GM06990 (cell line): ENCODE measurements around the gene BRCA2.

Experiments used
- DNase-seq: peaks from one replicate; pipeline ENCODE4 v3.0.0-alpha.2; 2011; ENCODE audit not compliant: insufficient read length; ENCODE audit errors: extremely low read depth
- H3K27me3 ChIP-seq: replicated peaks from 2 replicates; pipeline ENCODE4 v1.6.0; 2011; ENCODE audit warnings: low read length; ENCODE audit not compliant: control insufficient read depth, insufficient read depth
- H3K36me3 ChIP-seq: 2 replicates; pipeline ENCODE4 v1.5.1; 2011; ENCODE audit warnings: low read length; ENCODE audit not compliant: control insufficient read depth, insufficient read depth
- H3K4me3 ChIP-seq: replicated peaks from 2 replicates; pipeline ENCODE4 v1.5.1; 2011; ENCODE audit warnings: low read depth, mild to moderate bottlenecking, control low read depth, low read length
- TF ChIP-seq, protein P1 (sequence below): IDR thresholded peaks from 2 replicates; pipeline ENCODE4 v1.5.1; 2011; ENCODE audit warnings: low read length, control low read depth, mild to moderate bottlenecking, inconsistent platforms; ENCODE audit not compliant: insufficient read depth, poor library complexity, severe bottlenecking

BRCA2 gene

DNA sequence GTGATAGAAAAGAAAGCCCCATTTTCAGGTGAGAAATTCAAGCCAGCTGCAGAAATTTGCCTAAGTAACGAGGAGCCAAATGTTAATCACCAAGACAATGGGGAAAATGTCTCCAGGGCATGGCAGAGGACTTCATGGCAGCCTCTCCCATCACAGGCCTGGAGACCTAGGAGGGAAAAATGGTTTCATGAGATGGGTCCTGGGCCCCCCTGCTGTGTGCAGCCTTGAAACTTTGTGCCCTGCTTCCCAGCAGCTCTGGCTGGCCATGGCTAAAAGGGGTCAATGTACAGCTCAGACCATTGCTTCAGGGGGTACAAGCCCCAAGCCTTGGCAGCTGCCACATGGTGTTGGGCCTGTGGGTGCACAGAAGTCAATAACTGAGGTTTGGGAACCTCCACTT, 102.7 kb downstream of the BRCA2 start:
- DNase-seq = no peak
- Histone ChIP-seq H3K4me3 (no peak overlapping the region), H3K36me3 (peaks cover 4% of the 10 kb centered on the region; the same call in 1 of the 2 replicates), H3K27me3 (no peaks in the 10 kb centered on the region)
- TF ChIP-seq, protein P1, sequence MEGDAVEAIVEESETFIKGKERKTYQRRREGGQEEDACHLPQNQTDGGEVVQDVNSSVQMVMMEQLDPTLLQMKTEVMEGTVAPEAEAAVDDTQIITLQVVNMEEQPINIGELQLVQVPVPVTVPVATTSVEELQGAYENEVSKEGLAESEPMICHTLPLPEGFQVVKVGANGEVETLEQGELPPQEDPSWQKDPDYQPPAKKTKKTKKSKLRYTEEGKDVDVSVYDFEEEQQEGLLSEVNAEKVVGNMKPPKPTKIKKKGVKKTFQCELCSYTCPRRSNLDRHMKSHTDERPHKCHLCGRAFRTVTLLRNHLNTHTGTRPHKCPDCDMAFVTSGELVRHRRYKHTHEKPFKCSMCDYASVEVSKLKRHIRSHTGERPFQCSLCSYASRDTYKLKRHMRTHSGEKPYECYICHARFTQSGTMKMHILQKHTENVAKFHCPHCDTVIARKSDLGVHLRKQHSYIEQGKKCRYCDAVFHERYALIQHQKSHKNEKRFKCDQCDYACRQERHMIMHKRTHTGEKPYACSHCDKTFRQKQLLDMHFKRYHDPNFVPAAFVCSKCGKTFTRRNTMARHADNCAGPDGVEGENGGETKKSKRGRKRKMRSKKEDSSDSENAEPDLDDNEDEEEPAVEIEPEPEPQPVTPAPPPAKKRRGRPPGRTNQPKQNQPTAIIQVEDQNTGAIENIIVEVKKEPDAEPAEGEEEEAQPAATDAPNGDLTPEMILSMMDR = no peak

DNA sequence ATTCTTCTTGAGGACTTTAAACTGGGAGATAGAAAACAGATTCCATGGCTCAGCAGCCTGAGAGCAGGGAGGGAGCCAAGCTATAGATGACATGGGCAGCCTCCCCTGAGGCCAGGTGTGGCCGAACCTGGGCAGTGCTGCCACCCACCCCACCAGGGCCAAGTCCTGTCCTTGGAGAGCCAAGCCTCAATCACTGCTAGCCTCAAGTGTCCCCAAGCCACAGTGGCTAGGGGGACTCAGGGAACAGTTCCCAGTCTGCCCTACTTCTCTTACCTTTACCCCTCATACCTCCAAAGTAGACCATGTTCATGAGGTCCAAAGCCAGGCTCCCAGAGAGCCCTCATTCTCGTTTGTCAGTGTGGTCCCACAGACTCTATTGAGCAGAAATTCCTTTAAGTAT, 104.6 kb downstream of the BRCA2 start:
- no peak for DNase-seq
- no peaks in the 10 kb centered on the region for H3K27me3 ChIP-seq
- no peak overlapping the region for H3K4me3 ChIP-seq
- peaks cover 7% of the 10 kb centered on the region for H3K36me3 ChIP-seq
- TF ChIP-seq, protein P1 = no peak

DNA sequence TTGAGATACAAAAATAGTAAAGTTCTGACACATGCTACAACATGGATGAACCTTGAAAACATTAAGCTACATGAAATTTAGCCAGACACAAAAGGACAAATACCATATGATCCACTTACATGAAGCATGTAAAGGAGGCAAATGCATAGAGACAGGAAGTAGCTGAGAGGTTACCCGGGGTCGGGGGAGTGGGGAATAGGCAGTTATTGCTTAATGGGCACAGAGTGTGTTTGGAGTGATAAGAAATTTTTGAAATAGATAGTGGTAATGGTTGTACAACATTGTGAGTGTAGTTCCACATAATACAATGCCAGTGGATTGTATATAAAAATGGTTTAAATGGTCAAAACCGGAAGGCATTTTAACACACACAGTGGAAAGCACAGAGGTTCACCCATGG, 108.3 kb downstream of the BRCA2 start:
- peaks cover 7% of the 10 kb centered on the region for H3K36me3 ChIP-seq
- DNase-seq = no peak

DNA sequence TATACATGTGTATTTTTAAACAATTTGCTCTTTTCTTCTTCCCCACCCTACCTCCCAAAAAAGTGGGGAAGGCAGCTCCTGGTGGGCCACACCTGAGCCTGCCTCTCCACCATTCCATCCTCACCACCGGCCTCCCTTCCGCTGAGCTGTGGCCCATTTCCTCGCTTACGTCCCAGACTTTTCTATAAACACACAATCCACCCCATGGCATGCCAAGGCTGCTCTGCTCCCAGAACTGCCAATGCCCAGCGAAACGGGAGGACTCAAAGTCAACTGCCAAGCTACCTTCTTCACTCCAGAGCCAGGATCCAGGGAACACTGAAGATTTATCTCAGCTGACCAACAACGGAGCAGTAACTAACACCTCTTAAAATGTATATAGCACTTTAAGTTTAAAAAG, 109.8 kb downstream of the BRCA2 start:
- Histone ChIP-seq H3K4me3 (peak overlapping the region; percentile 82; the same call in 1 of the 2 replicates), H3K36me3 (peaks cover 4% of the 10 kb centered on the region), H3K27me3 (no peaks in the 10 kb centered on the region)
- TF ChIP-seq, protein P1 = no peak
- no peak for DNase-seq

More for the DNA sequence above, 108.3 kb downstream of the BRCA2 start:
- Histone ChIP-seq H3K4me3 (no peak overlapping the region), H3K27me3 (no peaks in the 10 kb centered on the region)
- TF ChIP-seq, protein P1 = no peak

DNA sequence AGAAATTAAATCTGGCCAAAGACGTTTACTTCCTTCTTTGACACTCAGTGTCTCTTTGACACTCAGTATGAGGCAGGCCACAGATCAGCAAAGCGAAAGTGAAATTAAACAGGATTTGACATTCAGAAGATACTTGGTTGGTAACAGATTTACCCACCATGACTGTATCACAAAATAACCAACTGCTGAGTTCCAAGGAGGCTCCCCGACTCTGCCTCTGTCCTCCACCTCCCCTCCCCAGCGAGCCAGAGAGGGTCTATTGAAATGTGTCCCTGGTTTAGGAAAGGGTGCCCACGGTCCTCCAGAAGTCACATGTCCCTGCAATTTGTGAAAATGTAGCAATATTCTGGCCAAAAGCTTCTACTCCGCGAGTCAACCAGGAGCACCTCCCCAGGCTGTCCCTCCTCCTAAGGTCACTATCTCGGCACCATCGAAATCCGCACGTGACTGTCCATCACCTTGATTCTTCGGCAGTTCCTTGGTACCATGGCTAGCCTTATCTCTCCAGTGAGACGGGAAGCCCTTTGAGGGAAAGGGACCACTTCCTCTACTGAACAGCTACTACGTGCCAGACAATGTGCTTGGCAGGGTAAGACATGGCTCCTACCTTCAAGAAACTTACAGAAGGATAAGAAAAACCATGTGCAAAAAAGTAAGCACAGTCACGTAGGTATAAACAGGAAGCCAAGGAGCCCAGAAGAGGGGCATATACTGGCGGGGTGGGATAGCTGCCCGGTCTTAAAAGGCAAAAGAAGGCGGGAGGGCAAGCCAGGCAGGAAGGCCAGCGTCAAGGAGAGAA, 111.1 kb downstream of the BRCA2 start:
- TF ChIP-seq, protein P1 = no peak
- peak; percentile 65 for DNase-seq
- Histone ChIP-seq H3K27me3 (no peaks in the 10 kb centered on the region), H3K36me3 (peaks cover 4% of the 10 kb centered on the region), H3K4me3 (peak overlapping the region; percentile 82)
